RWPE1 (cell line): Measurements from ENCODE around the gene CCL5.

Experiments used
- CTCF ChIA-PET: fragments of 350-600 bp; sonication (Branson Sonifier 250); formaldehyde crosslinking; extraction: SDS; loops from one replicate; lab custom pipeline; 2021; lab: Yijun Ruan, JAX
- POLR2A ChIA-PET: fragments of 400-600 bp; formaldehyde crosslinking; extraction: SDS; loops from one replicate; lab custom pipeline; 2020; ENCODE audit warnings: antibody characterized with exemption; ENCODE audit not compliant: low non-redundant PET; lab: Yijun Ruan, JAX
- DNase-seq: peaks from one replicate; pipeline ENCODE4 v3.0.0; 2012; ENCODE audit warnings: low spot score
- H3K27ac ChIP-seq: fragments of 450-650 bp; 2 replicates; pipeline ENCODE4 v1.5.1; 2017
- CTCF ChIP-seq: fragments of 450-650 bp; conservative IDR thresholded peaks from 2 replicates; pipeline ENCODE4 v1.5.1; 2017; ENCODE audit warnings: low read depth, mild to moderate bottlenecking

The CCL5 gene

GRCh38 chr17:35892091-35893035 is 12.2 kb upstream of the CCL5 start:
- ChIA-PET CTCF (interaction anchor here (0.8 to 1.0 kb wide), 2 partner anchors 16 to 256 kb away, joined by 3 read pairs; no protein-coding TSS in a partner anchor), POLR2A (no interaction called here)
- no peak overlapping the region for H3K27ac ChIP-seq
- TF ChIP-seq CTCF, result no peak
- no peak for DNase-seq

- CTCF ChIA-PET, result no interaction called here
- no peak for DNase-seq
- TF ChIP-seq CTCF, result no peak
- POLR2A ChIA-PET, result no interaction called here
- H3K27ac ChIP-seq, result no peak overlapping the region
These were observed 11.1 kb upstream of the CCL5 start for GRCh38 chr17:35891269-35891668.

GRCh38 chr17:35890774-35891155 is 10.6 kb upstream of the CCL5 start:
- ChIA-PET POLR2A (no interaction called here), CTCF (no interaction called here)
- no peak overlapping the region for H3K27ac ChIP-seq
- no peak for DNase-seq
- TF ChIP-seq CTCF, result no peak

GRCh38 chr17:35889818-35890773 is 9.9 kb upstream of the CCL5 start:
- DNase-seq, result no peak
- no peak for TF ChIP-seq CTCF
- CTCF ChIA-PET, result no interaction called here
- H3K27ac ChIP-seq, result no peak overlapping the region
- POLR2A ChIA-PET, result interaction anchor here (0.6 kb wide), 1 partner anchor 39 kb away, joined by 11 read pairs; no protein-coding TSS in a partner anchor

GRCh38 chr17:35889241-35889640 is 9.1 kb upstream of the CCL5 start:
- ChIA-PET POLR2A (no interaction called here), CTCF (no interaction called here)
- DNase-seq, result no peak
- no peak for TF ChIP-seq CTCF
- H3K27ac ChIP-seq, result no peak overlapping the region

GRCh38 chr17:35878361-35878760 is 1.8 kb downstream of the CCL5 start:
- no peak overlapping the region for H3K27ac ChIP-seq
- POLR2A ChIA-PET, result no interaction called here
- TF ChIP-seq CTCF, result no peak
- no peak for DNase-seq
- CTCF ChIA-PET, result no interaction called here
